Retina (tissue), 1 donor: ENCODE measurements around the gene TP53AIP1.

ENCODE experiments used
- DNase-seq: peaks from one replicate; pipeline ENCODE4 v3.0.0-alpha.2; 2016

TP53AIP1 gene

GRCh38 chr11:128904656-128905344 lies 37.9 kb downstream of the TP53AIP1 start:
- DNase-seq = peak; percentile 55

GRCh38 chr11:128904303-128904655 lies 38.4 kb downstream of the TP53AIP1 start:
- DNase-seq = no peak

- DNase-seq = peak; percentile 57
These were observed 39.2 kb downstream of the TP53AIP1 start for GRCh38 chr11:128903248-128904061.

DNA sequence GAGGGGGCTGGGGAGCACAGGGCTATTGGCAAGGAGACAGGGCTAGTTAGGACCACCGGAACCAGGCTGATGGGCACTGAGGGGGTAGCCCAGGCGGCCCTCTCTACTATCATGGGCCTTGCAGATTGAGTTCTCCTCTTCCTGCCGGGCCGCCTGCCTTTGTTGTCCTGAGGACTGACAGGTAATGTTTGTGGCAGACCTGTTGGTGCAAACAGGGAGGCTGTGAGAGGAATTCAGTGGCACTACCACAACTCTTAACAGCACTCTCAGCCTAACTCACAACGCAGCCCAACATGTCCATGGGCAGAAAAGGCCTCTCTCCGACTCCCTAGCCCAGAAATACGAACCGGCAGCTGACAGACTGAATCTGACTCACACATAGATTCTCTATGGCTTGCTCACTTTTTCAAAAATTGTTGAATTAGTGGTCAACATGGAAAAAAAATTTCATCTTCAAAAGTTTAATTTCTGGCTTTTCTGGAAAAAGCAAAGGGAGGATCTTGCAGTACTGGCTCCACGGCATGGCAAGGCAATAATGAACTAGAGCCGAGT lies 40.1 kb downstream of the TP53AIP1 start:
- no peak for DNase-seq

DNA sequence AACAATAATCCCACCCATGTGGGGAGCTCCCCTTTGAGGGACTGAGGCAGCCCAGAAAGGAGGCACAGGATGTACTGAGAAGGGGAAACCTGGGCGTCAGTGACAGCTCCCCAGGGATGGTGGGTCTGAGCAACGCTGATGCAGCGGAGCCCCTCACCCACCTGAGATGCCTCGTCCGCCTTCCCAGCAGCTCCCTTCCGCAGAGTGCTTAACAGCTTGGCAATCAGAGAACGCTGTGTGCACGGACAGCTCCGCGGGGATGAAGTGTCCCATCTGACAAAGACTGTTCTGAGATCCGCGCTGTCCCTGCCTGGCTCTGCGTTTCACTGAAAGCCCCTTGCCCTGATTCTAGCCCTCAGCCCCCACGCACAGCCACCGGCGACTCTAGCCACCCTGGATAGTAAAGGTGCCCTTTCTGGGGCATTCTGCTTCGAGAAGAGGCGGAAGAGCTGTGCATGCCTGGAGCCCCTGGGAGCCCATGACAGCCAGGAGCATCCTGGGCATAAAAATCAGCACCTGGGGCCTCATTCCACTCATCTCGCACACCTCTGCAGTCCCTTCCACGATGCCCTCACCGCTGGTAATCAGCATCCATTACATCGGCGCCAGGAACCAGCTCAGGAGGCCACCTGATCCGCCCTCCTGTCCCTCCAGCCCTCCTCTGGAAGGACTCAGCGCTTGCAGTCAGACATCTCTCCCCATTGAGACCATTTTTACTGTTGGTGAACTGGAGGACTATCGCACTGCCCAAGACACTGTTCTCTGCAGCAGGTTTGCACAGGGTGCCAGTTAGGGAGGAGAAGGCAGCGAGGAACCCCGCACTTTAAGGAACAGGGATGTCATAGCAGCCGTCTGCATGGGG lies 40.8 kb downstream of the TP53AIP1 start:
- peak; percentile 73 for DNase-seq

GRCh38 chr11:128900468-128900867 lies 42.2 kb downstream of the TP53AIP1 start:
- no peak for DNase-seq

DNA sequence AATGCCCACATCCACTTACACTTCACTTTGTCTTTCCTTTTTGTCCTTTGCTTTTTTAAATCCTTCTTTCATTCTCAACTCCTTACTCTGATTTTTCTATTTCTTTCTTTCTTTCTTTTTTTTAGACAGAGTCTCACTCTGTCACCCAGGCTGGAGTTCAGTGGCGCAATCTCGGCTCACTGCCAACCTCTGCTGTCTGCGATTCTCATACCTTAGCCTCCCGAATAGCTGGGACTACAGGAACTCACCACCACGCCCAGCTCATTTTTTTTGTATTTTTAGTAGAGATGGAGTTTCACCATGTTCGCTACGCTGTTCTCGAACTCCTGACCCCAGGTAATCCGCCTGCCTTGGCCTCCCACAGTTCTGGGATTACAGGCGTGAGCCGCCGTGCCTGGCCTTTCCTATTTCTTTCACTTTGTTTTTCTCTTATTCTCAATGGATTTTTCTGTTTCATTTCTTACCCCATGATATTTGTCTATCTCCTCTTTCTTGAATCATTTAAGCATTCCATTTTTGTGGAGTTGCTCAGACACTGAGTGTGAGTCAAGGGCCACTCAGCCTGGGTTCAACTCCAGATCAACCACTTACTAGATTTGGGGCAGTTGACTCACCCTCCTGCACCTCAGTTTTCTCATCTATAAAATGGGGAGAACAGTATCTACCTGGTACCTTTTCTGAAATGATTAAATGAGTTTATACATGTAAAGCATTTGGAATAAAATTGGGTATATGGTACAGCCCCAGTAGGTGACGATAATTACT lies 43.9 kb downstream of the TP53AIP1 start:
- DNase-seq = no peak

DNA sequence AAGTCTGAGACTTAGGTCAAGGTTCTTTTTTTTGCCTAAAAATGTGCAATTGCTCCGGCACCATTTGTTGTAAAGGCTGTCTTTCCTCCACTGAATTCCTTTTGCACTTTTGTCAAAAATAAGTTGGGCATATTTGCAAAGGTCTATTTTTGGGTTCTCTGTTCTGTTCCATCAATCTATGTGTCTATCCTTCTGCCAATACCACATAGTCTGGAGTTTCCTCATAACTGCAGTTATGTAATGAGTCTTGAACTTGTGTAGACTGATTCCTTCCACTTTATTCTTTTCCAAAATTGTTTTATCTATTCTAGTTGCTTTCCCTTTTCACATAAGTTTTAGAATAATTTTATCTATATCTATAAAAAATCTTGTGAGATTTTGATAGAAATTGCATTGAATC lies 44.8 kb downstream of the TP53AIP1 start:
- no peak for DNase-seq

DNA sequence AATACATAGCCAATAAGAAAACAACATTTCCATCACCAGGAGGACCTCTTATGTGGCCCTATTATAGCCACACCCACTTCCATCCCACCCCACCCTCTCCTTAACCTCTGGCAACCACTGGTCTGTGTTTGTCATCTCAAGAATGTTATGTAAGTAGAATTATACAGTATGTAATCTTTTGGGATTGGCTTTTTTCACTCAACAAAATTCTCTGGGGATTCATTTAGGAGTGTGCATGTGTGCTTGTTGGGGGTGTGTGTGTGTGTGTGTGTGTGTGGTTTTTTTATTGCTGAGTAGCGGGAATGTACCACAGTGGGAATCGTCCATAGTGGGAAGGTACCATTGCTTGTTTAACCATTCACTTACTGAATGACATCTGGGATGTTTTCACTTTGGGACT lies 46.3 kb downstream of the TP53AIP1 start:
- no peak for DNase-seq

DNA sequence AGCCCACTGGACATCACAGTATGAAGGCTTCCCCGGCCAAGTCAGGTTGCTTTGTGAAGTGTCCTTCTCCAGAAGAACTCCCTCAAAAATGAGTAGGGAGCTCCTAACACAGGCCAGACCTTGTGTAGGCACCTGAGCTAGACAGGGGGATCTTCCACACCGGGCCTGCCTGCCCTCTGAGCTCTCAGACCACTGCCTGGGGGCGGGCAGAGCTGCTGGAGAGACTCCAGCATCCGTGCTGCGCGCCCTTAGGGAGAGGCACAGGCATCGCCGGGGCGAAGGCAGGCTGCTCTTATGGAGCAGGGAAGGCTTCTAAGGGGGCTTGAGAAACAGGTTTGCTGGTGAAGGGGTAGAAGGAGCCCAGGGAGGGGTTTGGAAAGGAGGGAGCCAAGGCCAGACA lies 47.1 kb downstream of the TP53AIP1 start:
- no peak for DNase-seq

- DNase-seq = no peak
These were observed 48.0 kb downstream of the TP53AIP1 start for GRCh38 chr11:128894685-128895084.

GRCh38 chr11:128894286-128894681 lies 48.4 kb downstream of the TP53AIP1 start:
- no peak for DNase-seq

- DNase-seq = no peak
These were observed 48.9 kb downstream of the TP53AIP1 start for GRCh38 chr11:128893578-128894285.

DNA sequence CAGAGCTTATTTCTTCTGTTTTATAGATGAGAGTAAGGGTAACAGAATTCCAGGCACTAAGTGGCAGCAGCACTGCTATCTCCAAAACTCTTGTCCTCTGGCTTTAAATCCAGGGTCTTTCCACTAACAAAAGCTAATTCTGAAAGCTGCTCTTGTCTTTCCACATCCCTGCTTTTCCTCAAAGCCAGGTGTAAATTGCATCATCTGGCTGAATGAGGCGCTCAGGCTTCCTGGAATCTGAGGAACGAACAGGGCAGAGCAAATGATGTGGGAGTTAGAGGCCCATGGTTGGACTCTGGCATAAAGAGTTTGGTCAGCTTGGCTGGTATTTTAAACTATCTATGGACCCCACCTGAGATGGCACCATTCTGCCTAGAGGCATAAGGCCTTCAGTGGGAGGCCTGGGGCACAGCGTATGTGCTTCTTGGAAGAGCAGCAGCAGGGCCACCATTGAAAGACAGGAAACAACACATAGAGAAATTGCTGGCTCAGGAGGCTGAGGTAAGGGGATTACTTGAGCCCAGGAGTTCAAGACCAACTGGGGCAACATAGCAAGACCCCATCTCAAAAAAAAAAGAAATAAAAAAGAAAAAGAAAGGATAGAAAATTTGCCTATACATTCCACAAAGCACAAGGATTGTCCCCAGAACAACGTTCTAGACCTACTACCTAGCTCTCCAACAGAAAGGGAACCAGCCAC lies 49.7 kb downstream of the TP53AIP1 start:
- no peak for DNase-seq

DNA sequence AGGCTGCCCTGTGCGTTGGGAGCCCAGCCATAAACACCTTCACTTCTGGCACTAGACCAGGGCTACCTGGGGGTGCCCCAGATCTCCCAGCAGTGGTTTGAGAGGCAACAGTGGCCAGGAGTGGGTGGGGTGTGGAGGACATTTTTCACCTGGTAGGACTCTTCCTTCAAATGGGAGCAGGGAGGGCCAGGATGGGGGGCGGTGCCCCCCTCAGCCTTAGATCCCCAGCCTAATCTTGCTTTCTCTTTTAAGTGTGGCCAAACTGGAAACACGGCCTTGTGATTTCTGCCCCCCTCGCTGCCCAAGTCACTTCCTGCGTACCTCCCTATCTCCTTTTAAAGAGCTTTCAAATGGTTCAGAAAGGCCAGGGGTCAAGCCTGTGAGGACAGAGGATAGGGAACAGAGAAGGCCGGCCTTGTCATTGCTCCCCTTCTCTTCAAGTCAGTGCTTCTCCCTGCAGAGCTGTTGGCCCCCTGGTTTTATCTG lies 50.7 kb downstream of the TP53AIP1 start:
- no peak for DNase-seq

DNA sequence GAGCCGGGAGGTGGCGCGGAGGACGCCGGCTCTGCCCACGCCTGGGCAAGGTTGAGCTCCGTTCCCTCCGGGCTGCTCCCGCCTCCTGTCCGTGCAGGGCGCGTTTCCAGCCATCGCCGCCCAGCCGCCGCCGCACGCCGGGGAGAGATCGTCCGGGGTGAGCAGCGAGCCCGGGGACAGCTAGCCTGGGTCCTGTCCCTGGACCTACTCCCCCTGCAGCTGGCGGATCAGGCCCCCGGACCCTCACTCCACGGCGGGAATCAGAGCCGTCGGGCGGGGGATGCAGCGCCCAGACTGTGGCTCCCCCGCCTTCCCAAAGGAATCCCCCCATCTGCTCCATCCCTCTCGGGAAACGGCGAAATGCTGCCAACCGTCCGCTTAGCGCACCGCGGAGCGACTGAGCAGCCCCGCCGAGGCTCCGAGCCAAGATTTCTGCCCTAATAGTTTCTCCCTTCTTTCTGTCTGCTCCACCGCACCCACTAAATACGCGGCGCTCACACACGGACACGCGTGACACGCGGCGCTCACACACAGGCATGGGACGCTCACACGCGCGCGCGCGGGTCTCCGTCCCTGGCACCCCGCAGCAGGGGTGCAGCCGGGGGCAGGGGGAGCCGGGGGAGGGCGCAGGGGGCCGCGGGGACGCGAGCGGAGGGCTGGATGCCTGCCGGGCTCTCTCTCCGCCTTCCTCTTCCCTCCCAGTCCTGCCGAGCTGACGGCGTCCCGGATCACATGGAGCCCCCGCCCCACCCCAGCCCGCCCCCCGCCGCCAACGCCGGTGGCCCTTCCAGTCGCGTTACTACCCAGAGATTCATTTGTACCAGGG lies 51.9 kb downstream of the TP53AIP1 start, which contains the start of gene KCNJ5:
Gene KCNJ5, plus strand, starts transcription at position 814 of the 826 bp plus-strand sequence. CDS start 19,918 bp downstream, outside the sequence.
- DNase-seq = peak; percentile 87

- no peak for DNase-seq
These were observed 52.5 kb downstream of the TP53AIP1 start for GRCh38 chr11:128890216-128890542.

DNA sequence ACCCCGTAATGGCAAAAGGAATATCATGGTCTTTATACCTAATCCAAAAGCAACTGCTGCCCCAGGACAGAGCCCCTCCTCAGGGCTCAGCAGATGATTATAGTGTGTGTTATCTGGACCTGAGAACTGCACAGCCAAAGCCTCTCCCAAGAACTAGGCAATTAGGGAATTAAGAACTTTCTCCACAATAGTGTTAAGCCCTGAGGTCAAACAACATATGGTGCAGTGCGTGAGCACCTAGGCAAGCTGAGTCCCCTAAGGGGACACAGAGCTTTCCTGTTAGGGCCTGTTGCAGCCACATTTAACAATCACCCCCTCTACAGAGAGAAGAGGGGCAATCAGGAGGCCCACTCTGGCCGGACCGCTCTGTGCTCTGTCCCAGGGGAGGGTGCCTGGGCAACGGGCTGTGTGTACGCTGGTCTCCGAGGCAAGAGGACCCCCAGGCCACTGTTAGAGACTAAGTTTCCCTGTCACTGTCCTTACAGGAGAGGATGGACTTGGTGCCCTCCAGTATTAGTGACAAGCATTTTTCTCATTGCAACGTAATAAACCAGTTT lies 52.9 kb downstream of the TP53AIP1 start:
- DNase-seq = peak; percentile 45
